Activated CD8-positive, alpha-beta memory T cell treated with anti-CD3 and anti-CD28 coated beads for 24 hours (primary cell): ENCODE data around the gene CD247.

ENCODE experiments used
- DNase-seq: peaks from one replicate; pipeline ENCODE4 v3.0.0-alpha.2; 2020

The CD247 gene

DNA sequence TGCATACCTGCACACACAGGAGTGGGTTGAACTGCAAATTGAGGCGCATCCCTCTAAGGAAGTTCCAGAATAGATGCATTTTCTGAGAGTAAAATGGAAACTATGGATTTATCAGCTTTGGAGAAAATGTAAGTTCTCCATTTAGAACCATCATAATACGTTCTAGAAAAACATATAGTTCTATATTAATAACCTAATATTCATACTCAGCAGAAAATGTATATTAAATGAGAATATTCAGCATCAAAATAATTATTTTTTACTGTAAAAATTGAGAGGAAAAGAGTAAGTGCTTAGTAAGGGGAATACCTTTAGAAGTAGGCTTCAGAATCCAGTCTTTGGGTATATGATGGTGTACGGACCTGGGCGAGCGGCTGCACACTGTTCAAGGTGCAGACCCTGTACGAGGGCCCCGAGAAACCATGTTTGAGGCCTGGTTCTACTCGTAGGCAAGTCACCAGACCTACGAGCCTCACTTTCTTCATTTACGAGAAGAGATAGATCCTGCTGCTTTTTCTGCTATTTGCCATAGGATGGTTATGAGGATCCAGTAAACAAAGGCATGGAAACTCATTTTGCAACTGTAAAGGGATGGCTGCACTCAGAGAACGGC is 6.8 kb downstream of the CD247 start:
- peak; percentile 50 for DNase-seq

DNA sequence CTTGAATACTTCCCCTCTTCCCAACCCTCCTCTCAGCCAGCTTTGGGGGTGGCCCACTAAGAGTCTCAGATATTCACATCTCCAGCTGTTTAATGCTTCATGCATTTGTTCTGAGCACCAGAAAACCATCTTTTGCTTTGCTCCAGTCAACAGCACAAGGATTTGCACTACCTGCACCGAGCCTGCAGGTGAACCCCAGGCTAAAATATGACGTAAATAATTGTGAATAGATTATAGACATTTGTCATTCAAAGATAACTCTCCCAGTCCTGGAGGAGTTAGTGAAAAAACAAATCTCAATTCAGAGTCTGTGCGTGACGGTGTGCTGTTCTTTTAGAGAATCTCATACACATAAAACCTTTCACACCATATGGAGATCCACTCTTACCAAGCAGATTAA is 7.4 kb downstream of the CD247 start:
- DNase-seq: peak; percentile 55

DNA sequence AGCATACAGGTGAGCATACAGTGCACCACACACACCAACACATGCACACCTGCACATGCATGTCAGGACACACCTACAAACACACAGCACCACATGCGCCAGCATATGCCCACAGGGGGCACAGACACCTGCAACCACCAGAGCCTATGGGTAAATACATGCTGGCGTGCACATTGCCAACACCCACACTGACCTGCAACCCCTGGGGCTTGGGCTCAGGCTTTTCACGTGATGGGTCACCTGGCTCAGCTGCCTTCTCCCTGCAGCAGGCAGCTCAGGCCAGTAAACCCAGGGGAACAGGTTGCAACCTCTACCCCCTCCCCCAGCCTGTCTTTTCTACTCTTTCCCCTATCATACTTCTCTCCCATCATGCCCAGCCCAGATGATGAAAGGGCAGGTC is 8.1 kb downstream of the CD247 start:
- DNase-seq: peak; percentile 54

DNA sequence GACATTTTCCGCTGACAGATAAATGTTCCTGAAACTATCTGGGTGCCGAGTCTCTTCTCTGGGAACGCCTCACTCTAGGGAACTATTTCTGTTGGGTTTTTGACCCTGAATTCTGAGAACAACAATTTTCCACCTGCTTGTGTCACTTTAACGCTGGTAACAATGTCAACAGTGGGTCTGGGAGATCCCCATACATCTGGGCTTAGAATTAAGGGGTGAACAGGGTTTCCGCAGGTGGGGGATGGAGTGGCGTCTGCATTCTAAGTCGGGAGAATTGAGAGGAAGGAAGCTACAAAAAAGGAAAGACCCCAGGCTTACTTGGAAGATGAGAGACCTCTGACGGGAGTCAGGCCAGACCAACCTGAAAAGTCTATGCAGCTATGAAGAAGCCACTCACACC is 8.7 kb downstream of the CD247 start:
- no peak for DNase-seq

DNA sequence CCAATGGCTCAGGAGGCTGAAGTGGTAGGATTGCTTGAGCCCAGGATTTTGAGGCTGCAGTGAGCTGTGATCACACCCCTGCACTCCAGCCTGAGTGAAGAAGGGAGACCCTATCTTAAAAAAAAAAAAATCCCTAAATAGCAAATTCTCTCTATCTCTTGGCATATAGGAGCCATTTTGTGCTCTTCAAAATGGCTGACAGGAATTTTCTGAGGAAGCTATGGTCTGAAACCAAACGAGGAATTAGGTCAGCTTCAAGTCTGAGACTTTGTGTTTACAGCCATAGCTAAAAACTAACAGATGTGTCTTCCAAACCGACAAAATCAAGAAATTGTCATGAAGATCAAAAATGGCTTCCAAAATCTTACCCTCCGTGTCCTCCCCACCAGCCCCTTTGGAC is 10.6 kb downstream of the CD247 start:
- no peak for DNase-seq

DNA sequence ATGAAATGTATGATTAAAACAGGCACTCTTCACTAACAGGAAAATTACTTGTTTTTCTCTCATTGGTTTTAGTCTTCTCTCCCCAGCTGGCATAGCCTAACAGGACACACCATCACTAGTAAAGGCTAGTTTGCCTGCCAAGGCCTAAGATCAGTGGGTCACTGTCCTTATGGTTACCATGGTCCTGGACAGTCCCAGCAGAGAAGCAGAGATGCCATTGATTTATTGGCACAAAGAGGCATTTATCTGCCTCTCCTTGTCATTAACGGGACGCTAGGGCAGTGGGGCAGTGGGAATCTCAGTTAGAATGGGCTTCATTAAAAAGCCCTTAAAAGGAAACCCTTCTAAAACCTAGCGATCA is 13.9 kb downstream of the CD247 start:
- peak; percentile 24 for DNase-seq

DNA sequence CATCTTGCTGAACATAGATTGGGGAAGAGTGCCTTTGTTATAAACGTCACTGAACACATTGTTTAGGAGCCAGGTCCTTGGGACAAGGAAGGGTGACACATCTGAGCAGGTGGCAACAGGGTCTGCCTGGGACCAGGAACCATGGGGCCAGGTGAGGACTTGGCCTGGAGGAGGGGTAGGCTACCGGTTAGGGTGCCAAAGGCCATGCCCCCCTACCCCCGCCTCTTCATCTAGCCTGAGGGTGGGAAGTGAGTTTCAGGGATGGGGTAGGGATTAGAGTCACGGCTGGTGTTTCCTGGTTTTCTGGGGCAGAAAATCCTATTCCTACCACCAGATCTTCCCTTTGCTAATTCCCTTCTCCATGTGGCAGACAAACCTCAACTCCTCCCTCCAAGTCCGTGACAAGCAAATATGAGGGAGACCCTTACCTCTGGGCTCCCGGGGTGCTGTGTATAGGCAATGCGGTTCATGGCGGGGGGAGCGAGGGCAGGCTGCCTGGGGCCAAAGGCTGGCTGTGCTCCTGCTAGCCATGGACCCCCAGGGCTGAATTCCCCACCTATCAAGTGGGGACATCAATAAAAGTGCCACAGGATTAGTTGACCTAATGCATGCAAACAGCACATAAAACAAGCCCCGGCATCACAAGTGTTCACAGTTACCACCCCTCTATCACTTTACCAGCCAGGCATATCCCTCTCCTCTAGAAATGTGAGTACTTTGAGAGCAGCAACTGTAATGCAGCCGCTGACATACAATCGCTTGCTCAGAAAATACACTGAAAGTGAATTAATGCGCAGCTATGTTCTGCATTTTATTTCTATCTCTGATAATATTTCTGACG is 14.5 kb downstream of the CD247 start:
- DNase-seq: peak; percentile 45

DNA sequence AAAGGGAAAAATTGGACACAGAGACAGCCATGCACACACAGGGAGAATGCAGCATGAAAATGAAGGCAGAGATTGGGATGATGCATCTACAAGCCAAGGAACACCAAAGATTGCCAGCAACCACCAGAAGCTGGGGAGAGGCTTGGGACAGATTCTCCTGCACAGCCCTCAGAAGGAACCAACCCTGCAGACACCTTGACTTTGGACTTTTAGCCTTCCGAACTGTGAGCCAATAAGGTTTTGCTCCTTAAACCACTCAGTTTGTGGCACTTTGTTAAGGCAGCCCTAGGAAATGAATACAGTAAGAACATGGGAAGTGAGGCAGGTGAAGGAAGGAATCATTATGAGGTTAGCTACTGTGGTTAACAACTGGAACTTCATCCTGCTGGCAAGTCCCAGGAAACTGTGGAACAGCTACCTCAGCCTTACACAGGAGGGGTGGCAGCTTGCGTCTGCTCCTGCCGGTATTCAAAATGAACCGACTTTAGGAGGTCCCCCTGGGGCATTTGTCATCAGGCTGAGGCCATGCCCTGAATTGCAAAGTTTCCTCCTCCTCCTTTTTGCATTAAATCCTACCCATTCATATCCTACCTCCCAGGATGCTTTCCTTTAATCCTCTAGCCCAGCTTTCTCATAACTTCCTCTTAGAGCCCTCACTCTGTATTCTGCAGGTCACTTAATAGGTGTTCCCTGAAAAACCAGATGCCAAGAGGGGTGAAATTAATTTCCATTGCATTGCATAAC is 15.4 kb downstream of the CD247 start:
- DNase-seq: peak; percentile 54

DNA sequence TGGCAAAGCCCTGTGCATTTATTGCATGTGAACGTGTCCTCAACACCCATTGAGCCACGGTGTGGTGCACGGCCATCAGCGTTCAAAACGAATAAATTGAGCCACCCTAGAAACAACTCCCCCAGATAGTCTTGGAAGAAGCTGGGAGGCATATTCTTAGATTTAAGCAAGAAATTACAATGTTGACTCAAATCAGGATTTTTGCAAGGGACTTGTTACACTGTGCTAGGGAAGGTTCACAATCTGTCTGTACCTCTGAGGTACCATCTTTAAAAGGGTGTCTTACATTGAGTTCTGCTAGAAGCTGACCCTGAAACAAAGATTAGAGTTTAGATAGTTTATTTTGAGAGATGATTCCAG is 16.2 kb downstream of the CD247 start:
- no peak for DNase-seq

DNA sequence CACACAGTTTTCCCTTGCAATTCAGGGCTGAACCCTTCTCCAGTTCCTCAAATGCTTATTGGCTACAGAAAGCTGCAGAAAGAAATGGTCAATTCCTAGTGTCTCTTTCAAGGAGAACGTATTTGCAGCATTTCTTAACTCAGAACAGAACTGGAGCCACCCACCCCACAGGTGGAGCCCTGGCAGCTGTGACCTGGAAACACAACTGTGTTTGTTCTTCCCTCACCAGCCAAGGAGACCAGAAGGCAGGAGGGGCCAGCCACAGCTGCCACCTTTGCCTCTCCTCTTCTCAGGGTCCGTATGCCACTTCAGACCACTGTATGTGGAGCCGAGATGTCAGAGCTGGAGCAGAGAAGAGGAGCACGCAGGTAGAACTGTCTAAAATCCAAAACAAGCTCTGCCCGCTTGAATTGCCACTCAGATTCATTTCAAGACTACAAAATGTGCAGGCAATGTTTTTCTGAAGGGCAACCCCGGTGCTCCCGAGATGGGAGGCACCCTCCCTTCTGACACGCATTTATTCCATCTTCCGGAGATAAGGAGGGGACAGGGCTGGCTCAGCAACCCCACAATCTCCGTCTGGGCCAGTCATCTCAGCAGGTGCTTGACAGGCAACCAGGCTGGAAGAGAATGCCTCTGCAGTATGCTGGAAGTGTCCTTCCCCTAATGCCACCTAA is 16.7 kb downstream of the CD247 start:
- peak; percentile 60 for DNase-seq

DNA sequence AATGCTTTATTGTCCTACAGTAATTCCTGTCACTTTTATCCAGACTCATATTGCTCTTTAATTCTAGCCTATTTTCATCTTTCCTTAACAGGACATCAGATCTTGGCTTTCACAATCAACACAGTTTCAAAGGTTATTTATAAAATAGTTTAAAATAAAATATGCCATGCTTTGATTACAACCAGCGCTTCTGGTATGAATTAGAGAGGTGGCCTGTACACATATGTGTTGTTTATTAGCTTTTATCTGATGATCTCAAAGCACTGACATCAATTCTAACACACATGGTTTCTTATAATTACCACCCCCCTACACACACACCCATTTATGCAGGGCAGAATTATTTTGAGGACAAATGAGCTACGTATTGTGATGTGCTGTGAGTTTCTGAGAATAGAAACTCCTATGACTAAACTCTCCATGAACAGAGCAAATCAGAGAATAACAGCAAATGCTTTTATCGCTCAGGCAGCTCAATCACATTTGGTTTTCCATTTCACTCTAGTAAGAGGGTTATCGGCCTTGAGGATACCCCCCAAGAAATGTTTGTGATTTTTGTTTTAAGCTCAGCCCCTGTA is 18.0 kb downstream of the CD247 start:
- DNase-seq: no peak

DNA sequence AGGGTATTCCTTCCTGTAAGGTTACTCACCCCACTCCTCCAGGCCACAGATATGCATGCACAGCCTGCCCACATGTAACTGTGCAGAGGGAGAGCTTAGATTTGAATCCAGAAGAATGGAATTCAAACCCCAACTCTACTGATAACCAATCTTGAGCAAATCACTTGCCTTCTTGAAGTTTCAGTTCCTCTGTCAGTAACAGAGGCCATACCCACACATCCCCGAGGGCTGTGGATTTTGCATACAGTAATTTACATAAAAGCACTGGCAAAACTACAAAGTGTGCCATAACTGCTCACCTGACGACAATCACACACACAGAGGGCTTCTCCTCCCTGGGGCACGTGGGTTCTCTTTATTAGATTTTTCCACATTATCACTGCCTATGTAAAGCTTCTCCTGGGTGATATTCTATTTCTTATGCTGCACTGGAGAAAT is 18.6 kb downstream of the CD247 start:
- peak; percentile 60 for DNase-seq

DNA sequence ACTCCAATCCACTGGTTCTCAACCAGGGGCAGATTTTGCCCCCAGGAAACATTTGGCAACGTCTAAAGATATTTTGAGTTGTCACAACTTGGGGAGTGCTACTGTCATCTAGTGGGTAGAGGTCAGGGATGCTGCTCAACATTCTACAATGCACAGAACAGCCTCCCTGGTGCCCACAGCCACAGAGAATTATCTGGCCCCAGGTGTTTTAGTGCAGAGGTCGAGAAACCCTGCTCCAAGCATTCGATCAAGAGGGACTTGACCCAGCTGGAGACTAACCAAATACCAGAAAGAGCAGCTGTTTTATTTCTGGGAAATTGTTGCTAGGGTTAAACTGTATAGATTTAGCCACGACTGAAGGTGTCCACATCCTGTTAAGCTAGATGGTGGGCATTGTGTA is 19.2 kb downstream of the CD247 start:
- peak; percentile 67 for DNase-seq

DNA sequence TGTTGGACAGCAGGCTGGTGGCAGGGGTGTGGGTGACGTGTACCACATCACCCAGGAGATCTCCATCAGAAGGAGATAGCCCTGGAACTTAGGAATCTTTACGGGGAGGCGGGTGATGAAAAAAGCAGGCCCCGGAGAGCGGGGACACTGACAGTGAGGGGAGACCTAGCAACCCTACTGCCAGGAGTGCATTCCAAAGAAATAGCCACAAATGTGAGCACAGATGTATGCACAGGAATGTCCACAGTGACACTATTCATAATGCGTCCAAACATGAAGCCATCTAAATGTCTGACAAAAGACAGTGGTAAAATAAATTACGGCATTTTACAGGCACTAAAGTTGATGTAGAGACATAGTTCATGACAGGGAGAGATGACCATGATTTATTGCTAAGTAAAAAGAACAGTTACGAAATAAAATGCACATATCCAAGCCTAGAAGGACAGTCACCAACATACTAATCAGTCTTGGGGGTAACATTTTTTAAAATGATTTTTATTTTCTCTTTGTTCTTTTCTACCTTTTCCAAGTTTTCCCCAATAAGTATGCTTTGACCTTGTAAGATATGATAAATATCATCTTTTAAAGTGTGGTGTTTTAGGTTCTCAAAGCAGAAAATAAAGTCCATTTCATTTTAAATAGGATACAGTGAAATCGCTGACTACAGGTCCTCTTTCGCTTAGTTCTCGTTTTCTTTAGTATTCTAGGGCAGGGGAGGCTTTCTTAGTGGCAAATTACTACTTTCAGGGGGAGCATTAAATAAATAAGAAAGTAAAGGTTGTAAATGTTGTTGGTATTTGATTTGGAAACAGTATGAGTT is 21.3 kb downstream of the CD247 start:
- DNase-seq: peak; percentile 38

DNA sequence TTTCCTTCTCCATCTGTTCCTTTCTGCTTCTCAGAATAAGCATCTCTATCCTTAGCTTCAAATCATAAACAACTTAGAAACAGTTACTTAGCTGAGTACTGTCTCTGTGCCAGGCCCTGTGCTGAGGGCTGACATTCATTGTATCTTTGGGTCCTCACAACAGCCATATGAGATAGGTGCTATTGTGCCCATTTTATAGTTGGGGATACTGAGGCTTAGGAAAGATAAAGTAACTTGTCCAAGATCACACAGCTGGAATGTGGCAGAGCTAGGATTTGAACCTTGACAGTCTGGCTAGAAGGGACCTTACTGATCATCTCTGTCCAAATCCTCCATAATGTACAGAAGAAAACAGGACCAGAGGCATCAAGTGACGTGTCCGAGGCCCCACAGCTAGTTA is 25.0 kb downstream of the CD247 start:
- DNase-seq: no peak

DNA sequence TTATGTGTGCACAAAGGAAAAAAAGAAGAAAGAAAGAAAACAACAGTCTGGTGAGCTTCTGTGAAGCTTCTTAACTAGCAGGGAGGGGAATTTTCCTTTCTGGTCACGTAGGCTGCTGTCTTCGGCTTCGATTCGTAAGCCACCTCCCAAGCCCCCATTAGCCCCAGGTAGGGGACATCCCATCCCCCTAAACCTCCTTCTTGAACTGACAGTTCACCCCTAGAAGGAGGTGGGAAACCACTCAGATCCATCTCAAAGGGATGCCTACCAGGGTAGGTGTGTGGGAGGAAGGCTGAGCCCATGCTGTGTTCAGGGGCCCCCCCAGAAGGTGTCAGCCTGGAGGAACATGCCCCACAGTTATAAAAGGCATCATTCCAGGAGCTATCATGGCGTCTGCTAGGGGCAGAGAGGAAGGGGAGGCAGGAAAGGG is 25.8 kb downstream of the CD247 start:
- peak; percentile 82 for DNase-seq

DNA sequence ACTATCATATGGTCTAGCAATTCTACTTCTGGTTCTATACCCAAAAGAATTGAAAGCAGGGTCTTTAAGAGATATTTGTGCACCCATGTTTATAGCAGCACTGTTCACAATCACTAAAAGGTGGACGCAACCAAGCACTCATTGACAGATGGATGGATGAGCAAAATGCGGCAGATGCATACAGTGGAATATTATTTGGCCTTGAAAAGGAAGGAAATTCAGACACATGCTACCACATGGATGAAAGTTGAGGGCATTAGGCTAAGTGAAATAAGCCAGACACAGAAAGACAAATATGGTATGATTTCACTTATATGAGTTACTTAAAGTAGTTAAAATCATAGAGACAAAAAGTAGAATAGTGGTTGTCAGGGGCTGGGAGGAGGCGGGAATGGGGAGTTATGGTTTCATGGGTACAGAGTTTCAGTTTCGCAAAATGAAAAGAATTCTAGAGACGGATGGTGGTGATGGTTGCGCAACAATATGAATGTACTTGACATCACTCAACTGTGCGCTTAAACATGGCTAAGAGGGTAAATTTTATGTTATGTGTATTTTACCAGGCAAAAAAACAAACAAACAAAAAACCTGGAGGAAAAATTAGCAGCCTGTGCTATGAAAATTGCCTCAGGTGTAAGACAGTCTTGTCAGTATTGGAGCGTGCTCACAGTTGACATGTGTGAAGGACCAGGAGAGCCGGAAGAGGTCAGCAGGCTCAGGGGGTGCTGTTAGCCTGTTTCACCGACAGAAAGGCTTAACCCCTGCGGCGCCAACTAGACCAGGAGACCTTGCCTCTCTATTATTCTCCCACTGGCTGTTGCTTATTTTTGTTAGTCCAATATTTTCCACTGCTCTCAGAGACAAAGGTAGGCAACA is 26.5 kb downstream of the CD247 start:
- no peak for DNase-seq

DNA sequence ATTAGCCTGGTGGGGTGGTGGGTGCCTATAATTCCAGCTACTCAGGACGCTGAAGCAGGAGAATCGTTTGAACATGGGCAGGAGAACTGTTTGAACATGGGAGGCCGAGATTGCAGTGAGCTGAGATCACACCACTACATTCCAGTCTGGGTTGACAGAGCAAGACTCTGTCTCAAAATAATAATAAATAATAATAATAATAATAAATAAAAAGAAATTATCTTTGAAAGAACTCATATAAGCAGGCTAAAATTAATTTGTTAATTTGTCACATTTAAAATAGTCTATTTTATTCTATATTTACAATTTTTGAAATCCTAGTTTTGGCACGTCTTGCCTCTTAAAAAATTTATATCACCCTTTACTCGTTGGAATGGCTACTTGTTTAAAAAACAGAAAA is 27.6 kb downstream of the CD247 start:
- DNase-seq: no peak

DNA sequence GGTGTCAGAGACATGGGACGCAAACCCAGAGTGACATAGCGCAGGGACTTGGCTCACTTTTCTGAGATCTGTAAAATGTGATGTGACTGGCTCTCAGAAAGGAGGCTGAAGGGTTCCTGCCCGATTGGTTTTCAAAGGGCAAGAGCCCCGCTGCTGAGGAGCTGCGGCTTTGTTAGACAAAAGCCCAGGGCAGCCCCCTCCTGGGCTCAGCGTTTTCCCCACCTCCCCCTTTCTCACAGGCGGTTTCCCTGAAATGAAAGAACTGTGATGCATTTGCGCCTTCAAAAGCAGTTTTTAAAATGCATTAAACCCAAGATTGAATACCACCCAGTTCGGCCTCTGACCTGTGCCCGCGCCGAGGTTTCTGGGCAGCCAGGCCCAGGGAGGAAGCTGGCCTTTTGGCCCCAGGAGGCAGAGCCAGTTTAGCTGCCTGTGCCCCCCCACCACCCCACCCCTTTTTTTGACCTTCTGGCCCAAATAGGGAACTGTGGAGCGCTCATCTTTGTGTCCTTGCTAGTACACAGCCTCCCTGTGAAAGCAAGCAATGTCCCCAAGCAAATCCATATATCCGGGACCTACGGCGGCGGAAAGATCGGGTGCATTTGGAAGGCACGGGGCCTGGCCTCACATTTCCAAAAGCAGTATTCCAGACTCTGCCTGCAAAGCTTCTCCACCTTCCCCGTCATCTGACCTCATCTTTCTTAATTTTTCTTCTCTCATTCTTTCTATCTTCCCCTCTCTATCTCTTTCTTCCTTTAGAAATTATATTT is 28.6 kb downstream of the CD247 start:
- DNase-seq: peak; percentile 72

DNA sequence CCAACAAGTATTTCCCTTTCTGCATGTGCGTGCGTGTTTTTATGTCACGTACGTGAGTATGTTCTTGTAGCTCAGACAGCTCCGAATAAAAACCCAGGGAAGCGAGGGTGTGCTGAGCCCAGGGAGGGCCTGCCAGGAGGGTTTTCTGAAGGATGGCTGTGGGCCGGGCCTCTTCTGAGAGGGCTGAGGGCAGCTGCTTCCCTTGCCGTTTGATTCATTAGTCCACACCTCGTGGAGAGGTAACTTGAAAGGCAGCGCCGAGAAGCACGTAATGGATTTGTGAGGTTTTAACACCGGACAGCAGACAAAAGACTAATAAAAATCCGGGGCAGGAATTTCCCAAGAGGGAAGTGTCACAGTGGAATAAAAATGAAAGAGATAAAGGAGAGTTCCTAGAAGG is 29.5 kb downstream of the CD247 start:
- peak; percentile 61 for DNase-seq
